ENCODE measurements around the gene SYTL3. TPM values are rescaled to one million over a fixed set of nuclear protein-coding genes. Genes with fewer than 3 reads are reported as not detected.

The SYTL3 gene
- total and polyA plus RNA-seq, 10 of the 15 experiments (the other 5 are each of a cell fraction or from before 2014, with no cell fraction given), result 3.3 to 12.1 (median 6.9) TPM

DNA sequence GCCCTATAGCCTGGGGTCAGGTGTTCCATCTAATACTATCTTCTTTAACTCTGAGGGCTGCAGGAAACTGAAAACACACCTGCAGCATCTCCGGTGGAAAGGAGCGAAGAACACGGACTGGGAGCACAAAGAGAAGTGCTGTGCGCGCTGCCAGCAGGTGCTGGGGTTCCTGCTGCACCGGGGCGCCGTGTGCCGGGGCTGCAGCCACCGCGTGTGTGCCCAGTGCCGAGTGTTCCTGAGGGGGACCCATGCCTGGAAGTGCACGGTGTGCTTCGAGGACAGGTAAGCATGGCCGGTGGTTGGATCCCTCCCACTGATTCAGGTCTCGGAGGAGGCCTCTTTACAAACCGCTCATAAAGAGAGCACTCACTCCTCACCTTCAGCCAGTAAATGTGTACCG, 15.5 kb downstream of the SYTL3 start:
- in situ Hi-C loops (cut with MboI), result no loop called here
- WGBS (ENCODE audit: insufficient coverage, insufficient replicate concordance, low lambda C conversion rate, missing lambda C conversion rate), result 94% methylated on average over 18 of the region's 18 CpGs
- no peak overlapping the region for H3K4me2 ChIP-seq (ENCODE audit: control insufficient read depth, insufficient read depth)
- no TSS peak for BruUV-seq (replicated peaks)
- ChIA-PET RAD21 (ENCODE audit: unreplicated experiment) (interaction anchor here (1.4 kb wide), 1 partner anchor 16 kb away, joined by 3 read pairs; the partner anchor contains the start of gene SYTL3), POLR2A (interaction anchor here (2.9 kb wide), 1 partner anchor 16 kb away, joined by 13 read pairs; the partner anchor contains the start of gene SYTL3), SMC1A (ENCODE audit: uncharacterized antibody, unreplicated experiment) (interaction anchor here (3.2 kb wide), 1 partner anchor 16 kb away, joined by 16 read pairs; the partner anchor contains the start of gene SYTL3), CTCF (interaction anchor here (0.9 to 8.8 kb wide), 3 partner anchors 16 to 307 kb away, joined by 3 to 140 read pairs (median 4); partner anchors contain the start of gene SYTL3)
- no peak overlapping the region for H3K27ac ChIP-seq (ENCODE audit: control insufficient read depth, insufficient read depth)
- H3K9ac ChIP-seq (ENCODE audit: control insufficient read depth, insufficient read depth, low read length), result no peak overlapping the region
- no peak for DNase-seq (ENCODE audit: low read depth, low spot score)
- no peaks in the 10 kb centered on the region for H3K79me2 ChIP-seq (ENCODE audit: control insufficient read depth, insufficient read depth, low read length)
- H3K4me1 ChIP-seq (ENCODE audit: control insufficient read depth, insufficient read depth, low read length), result peaks cover 16% of the 10 kb centered on the region
- intact Hi-C loops (cut with micrococcal nuclease; ENCODE audit: unreplicated experiment), result no loop called here
- no peaks in the 10 kb centered on the region for H3K27me3 ChIP-seq (replicated peaks in 1 of 2; ENCODE audit: control insufficient read depth in 2 of 2, insufficient read depth in 2 of 2, low read length in 1 of 2)
- no peaks in the 10 kb centered on the region for H3K9me3 ChIP-seq (replicated peaks; ENCODE audit: control insufficient read depth, insufficient read depth, low read length)
- ATAC-seq, result no peak
- H3K36me3 ChIP-seq (ENCODE audit: control insufficient read depth in 2 of 2, insufficient read depth in 2 of 2, low read length in 1 of 2), result no peaks in the 10 kb centered on the region; a peak in 2 of 4 replicates
- no peaks in the 10 kb centered on the region for H4K20me1 ChIP-seq (ENCODE audit: control insufficient read depth, insufficient read depth)
- FAIRE-seq, result no peak
- no peak overlapping the region for H3K4me3 ChIP-seq
- no peak overlapping the region for H2AFZ ChIP-seq (ENCODE audit: control insufficient read depth, low read depth, low read length)
- TF ChIP-seq CEBPZ (IDR thresholded peaks at IDR 0.05; ENCODE audit: low read depth, low read length) (no peak), RUNX3 (IDR thresholded peaks at IDR 0.05; ENCODE audit: low read length) (no peak), HDAC2 (IDR thresholded peaks at IDR 0.05) (no peak), SIX5 (IDR thresholded peaks at IDR 0.05; ENCODE audit: low read depth, low read length, severe bottlenecking) (no peak), BRCA1 (IDR thresholded peaks at IDR 0.05; ENCODE audit: low read depth, low read length) (no peak), CBX5 (IDR thresholded peaks at IDR 0.05; ENCODE audit: low read depth) (no peak), SUZ12 (IDR thresholded peaks at IDR 0.05; ENCODE audit: unreplicated experiment) (no peak), RELB (IDR thresholded peaks at IDR 0.05; ENCODE audit: low read depth) (no peak), BCL11A (IDR thresholded peaks at IDR 0.05; ENCODE audit: low read depth, low read length) (no peak), MTA3 (IDR thresholded peaks at IDR 0.05; ENCODE audit: borderline replicate concordance, low read length) (no peak), GABPA (IDR thresholded peaks at IDR 0.05; ENCODE audit: low read depth) (no peak), SMC3 (IDR thresholded peaks at IDR 0.05; ENCODE audit: borderline replicate concordance, low read length) (no peak), ZBTB11 (CRISPR knock-in tag; IDR thresholded peaks at IDR 0.05) (no peak), FOXK2 (IDR thresholded peaks at IDR 0.05) (no peak), BHLHE40 (IDR thresholded peaks at IDR 0.05; ENCODE audit: borderline replicate concordance in 1 of 2, low read depth in 2 of 2, low read length in 1 of 2) (no peak), HCFC1 (IDR thresholded peaks at IDR 0.05; ENCODE audit: low read length) (no peak)
- TF ChIP-seq, protein P1, sequence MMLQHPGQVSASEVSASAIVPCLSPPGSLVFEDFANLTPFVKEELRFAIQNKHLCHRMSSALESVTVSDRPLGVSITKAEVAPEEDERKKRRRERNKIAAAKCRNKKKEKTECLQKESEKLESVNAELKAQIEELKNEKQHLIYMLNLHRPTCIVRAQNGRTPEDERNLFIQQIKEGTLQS (IDR thresholded peaks at IDR 0.05; ENCODE audit: borderline replicate concordance, extremely low read depth, low read depth, low read length), result no peak

Data from GM12878 (cell line).